Parathyroid adenoma (tissue), 2 donors: ENCODE data around the gene APC2.

Source experiments
- H2AFZ ChIP-seq: fragments of 300-600 bp; sonication (generic); one replicate; pipeline ENCODE4 v1.7.0; 2017; ENCODE audit warnings: antibody characterized with exemption, mild to moderate bottlenecking
- H3K27ac ChIP-seq: fragments of 300-600 bp; sonication (generic); one replicate; pipeline ENCODE4 v1.7.0; 2017
- H3K27me3 ChIP-seq: fragments of 300-600 bp; sonication (generic); one replicate; pipeline ENCODE4 v1.7.0; 2017; ENCODE audit warnings: low read length; ENCODE audit not compliant: control insufficient read depth, insufficient read depth
- H3K36me3 ChIP-seq: fragments of 300-600 bp; sonication (generic); one replicate; pipeline ENCODE4 v1.7.0; 2017; ENCODE audit warnings: low read length; ENCODE audit not compliant: control insufficient read depth, insufficient read depth
- H3K4me1 ChIP-seq: fragments of 300-600 bp; sonication (generic); one replicate; pipeline ENCODE4 v1.7.0; 2017; ENCODE audit warnings: control low read depth
- H3K4me2 ChIP-seq: fragments of 300-600 bp; sonication (generic); one replicate; pipeline ENCODE4 v1.7.0; 2017; ENCODE audit warnings: low read length
- H3K4me3 ChIP-seq: fragments of 300-600 bp; sonication (generic); one replicate; pipeline ENCODE4 v1.7.0; 2017; ENCODE audit warnings: low read depth, low read length
- H3K79me2 ChIP-seq: fragments of 300-600 bp; sonication (generic); one replicate; pipeline ENCODE4 v1.7.0; 2017; ENCODE audit warnings: control low read depth
- H3K9ac ChIP-seq: fragments of 300-600 bp; sonication (generic); one replicate; pipeline ENCODE4 v1.7.0; 2017; ENCODE audit warnings: mild to moderate bottlenecking
- H3K9me3 ChIP-seq: fragments of 300-600 bp; sonication (generic); one replicate; pipeline ENCODE4 v1.7.0; 2017; ENCODE audit warnings: low read length; ENCODE audit not compliant: control insufficient read depth
- TF ChIP-seq, protein P1 (sequence below): fragments of 300-600 bp; sonication (generic); IDR thresholded peaks from one replicate; pipeline ENCODE4 v1.7.0; 2017; ENCODE audit warnings: antibody characterized with exemption, mild to moderate bottlenecking
- donor health status: primary hyperparathyroidism.

Gene APC2

DNA sequence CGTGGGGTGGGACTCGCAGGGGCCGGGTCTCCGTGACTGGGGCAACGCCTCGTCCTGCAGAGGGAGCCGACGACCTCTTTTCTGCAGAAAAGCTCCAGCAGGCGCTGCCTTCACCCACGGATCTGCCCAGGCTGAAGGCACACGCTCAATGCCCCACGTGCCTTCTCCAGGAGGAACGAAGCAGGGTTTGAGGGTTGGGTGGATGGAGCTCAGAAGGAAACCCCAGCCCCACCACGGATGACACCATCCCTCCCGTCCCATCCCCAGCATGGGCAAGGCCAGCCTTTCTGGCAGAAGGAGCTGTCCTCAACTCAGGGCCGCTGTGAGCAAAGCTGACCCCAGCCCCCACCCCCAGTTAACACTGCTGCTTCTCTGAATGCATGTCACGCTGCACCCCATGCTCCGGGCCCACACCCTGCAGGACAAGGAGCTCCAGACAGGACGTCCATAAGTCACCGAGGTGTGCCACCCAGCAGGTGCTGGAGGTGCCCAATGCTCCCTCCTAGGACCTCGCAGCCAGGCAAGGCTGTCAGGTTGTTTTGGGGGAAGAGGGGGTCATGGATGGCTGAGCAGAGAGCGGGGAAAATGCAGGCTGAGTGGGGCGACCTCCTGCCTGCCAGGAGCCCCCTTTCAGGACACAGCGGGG lies 21.7 kb downstream of the APC2 start:
- H3K27ac ChIP-seq: no peak overlapping the region
- H3K4me2 ChIP-seq: peak overlapping the region; percentile 95
- H3K4me3 ChIP-seq: no peak overlapping the region
- no peak overlapping the region for H2AFZ ChIP-seq
- TF ChIP-seq, protein P1, sequence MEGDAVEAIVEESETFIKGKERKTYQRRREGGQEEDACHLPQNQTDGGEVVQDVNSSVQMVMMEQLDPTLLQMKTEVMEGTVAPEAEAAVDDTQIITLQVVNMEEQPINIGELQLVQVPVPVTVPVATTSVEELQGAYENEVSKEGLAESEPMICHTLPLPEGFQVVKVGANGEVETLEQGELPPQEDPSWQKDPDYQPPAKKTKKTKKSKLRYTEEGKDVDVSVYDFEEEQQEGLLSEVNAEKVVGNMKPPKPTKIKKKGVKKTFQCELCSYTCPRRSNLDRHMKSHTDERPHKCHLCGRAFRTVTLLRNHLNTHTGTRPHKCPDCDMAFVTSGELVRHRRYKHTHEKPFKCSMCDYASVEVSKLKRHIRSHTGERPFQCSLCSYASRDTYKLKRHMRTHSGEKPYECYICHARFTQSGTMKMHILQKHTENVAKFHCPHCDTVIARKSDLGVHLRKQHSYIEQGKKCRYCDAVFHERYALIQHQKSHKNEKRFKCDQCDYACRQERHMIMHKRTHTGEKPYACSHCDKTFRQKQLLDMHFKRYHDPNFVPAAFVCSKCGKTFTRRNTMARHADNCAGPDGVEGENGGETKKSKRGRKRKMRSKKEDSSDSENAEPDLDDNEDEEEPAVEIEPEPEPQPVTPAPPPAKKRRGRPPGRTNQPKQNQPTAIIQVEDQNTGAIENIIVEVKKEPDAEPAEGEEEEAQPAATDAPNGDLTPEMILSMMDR: no peak
- H3K9ac ChIP-seq: no peak overlapping the region
- no peaks in the 10 kb centered on the region for H3K36me3 ChIP-seq
- no peaks in the 10 kb centered on the region for H3K9me3 ChIP-seq
- H3K79me2 ChIP-seq: no peaks in the 10 kb centered on the region
- peaks cover 14% of the 10 kb centered on the region for H3K4me1 ChIP-seq
- H3K27me3 ChIP-seq: peaks cover 11% of the 10 kb centered on the region

DNA sequence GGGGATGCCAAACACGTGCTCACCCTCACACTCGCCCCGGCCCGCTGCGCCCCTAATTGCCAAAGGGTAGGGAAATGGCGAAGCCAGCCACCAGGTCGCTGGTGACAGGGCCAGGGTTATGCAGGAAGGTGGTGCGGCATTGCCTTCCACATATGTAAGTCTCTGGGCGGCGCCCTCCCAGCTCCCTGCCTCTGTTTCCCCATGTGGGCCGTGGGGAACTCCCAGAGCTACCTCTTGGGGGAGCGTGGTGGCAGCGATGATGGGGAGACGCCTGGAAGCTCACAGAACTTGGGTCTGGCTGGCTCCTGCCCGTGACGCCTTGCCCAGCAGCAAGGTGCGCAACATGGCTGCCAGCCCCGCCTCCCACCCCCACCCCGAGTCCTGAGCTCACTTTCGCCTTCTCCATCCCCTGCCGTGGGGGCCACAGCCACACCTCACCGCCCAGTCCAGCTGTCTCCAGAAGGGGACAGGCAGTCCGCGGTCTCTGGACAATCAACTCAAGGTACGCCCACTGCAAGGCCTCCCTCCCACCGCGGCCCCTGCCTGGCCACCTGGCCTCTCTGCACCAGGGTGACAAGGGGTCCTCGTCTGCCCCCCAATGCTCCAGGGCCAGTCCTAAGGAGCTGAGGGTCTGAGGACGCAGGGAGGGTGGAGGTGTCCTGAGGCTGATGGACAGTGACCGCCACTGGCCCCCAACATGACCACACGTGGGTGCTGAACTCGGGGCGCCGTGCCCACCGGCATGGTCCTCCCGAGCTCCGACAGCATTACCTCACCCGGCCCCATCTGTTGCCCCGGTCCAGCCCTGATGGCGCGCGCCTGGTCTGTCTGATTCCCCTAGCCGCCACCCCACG lies 22.5 kb downstream of the APC2 start:
- Histone ChIP-seq H2AFZ (no peak overlapping the region), H3K36me3 (no peaks in the 10 kb centered on the region), H3K27me3 (peaks cover 9% of the 10 kb centered on the region), H3K9me3 (no peaks in the 10 kb centered on the region), H3K4me2 (no peak overlapping the region), H3K27ac (no peak overlapping the region), H3K4me1 (peaks cover 9% of the 10 kb centered on the region), H3K79me2 (no peaks in the 10 kb centered on the region), H3K9ac (no peak overlapping the region), H3K4me3 (no peak overlapping the region)
- TF ChIP-seq, protein P1: no peak

DNA sequence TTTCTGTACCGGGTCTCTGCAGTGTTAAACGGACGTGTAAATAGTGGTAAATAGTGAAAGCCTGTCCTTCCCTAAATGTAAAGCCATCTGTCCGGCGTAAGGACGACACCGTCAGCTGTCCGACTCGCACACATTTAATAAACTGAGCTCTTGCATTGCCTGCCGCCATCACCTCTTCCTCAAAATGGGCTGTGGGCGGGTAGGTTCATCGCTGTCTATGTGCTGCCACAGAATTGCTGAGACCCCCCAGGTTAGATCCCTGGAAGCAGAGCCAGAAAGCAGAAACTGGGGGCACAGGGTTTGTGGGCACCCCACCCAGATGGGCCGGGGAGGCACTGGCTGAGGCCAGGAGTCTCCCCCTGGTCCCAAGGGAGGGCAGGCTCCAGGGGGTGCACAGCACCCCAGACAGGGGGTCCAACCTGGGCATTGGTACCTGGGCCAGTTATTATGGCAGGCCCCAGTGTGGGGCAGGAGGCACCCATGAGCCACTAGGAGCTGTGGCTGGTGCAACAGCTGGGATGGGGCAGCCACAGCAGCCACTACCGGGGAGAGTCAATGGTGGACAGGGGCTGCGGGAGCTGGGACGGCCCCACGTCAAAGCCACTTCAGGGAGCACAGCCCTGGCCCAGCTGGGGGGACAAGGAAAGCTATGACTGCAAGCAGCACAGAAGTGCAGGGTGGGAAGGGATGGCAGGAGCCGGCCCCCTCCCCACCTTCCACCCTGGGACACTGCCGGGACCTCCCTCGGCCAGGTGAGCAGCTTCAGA lies 23.3 kb downstream of the APC2 start:
- H3K27ac ChIP-seq: no peak overlapping the region
- H3K4me3 ChIP-seq: no peak overlapping the region
- no peaks in the 10 kb centered on the region for H3K79me2 ChIP-seq
- no peaks in the 10 kb centered on the region for H3K36me3 ChIP-seq
- H3K9ac ChIP-seq: no peak overlapping the region
- no peaks in the 10 kb centered on the region for H3K9me3 ChIP-seq
- H3K27me3 ChIP-seq: peaks cover 1% of the 10 kb centered on the region
- H3K4me1 ChIP-seq: peaks cover 7% of the 10 kb centered on the region
- TF ChIP-seq, protein P1: no peak
- H3K4me2 ChIP-seq: no peak overlapping the region
- no peak overlapping the region for H2AFZ ChIP-seq

DNA sequence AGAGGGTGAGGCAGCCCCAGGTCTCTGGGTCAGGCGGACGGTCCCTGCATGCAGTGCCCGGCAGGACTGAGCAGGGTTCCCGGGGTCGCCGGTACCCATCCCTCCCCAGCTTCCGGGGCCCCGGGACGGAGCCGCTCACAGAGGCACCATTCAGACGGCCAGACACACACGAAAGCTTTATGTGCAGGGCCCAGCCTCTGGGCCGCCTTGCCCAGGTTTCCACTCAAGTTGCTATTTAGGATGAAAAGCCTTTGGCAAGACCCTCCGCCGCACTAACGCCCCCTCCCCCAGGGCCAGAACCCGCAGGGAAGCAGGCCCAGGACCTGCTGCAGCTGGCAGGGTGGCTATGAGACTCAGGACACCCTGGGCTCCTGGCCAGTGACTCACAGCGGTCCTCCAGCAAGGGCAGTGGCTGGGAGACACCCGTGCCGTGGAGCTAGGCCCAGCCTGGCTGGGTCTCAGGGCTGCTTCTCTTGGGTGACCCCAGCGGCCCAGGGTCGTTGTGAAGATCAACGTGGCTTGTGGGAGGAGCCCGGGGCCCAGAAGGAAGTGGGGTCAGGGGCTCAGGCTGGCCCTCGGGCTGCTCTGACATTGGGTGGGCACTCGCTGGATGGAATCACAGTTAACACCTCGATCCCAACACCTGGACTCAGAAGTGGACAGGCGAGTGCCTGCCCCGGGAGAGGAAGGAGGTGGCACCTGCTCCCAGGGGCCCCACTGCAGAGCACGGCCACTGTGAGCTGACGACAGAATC lies 24.3 kb downstream of the APC2 start:
- Histone ChIP-seq H3K4me3 (no peak overlapping the region), H3K9ac (no peak overlapping the region), H3K9me3 (no peaks in the 10 kb centered on the region), H2AFZ (no peak overlapping the region), H3K4me2 (no peak overlapping the region), H3K27me3 (no peaks in the 10 kb centered on the region), H3K36me3 (no peaks in the 10 kb centered on the region), H3K27ac (no peak overlapping the region), H3K79me2 (no peaks in the 10 kb centered on the region), H3K4me1 (peaks cover 5% of the 10 kb centered on the region)
- TF ChIP-seq, protein P1: no peak
